Activated CD8-positive, alpha-beta T cell treated with anti-CD3 and anti-CD28 coated beads for 36 hours (primary cell): ENCODE data around the gene TDP2. TPM values are rescaled to one million over a fixed set of nuclear protein-coding genes. Genes with fewer than 3 reads are reported as not detected.

Source experiments
- ATAC-seq: fragments of 200-7000 bp; cut with Tn5 transposase; one replicate; pipeline ENCODE4 v1.10.0; 2021; ENCODE audit warnings: mild to moderate bottlenecking, moderate library complexity
- CTCF ChIA-PET: fragments of 350-600 bp; sonication (Branson Sonifier 250); formaldehyde crosslinking; loops from one replicate; lab custom pipeline; 2021; ENCODE audit warnings: antibody characterized with exemption; lab: Charles Lee
- POLR2A ChIA-PET: fragments of 350-600 bp; sonication (Branson Sonifier 250); formaldehyde crosslinking; loops from one replicate; lab custom pipeline; 2021; ENCODE audit warnings: antibody characterized with exemption; lab: Charles Lee
- DNase-seq: peaks from one replicate; pipeline ENCODE4 v3.0.0-alpha.2; 2020
- H3K27ac Mint-ChIP-seq: one replicate; pipeline ENCODE4 v1.8.0; 2021; ENCODE audit warnings: mild to moderate bottlenecking, mixed read lengths
- H3K27me3 Mint-ChIP-seq: one replicate; pipeline ENCODE4 v1.8.0; 2021; ENCODE audit warnings: mixed read lengths
- H3K36me3 Mint-ChIP-seq: one replicate; pipeline ENCODE4 v1.8.0; 2021; ENCODE audit warnings: low read depth, mixed read lengths
- H3K4me1 Mint-ChIP-seq: one replicate; pipeline ENCODE4 v1.8.0; 2021; ENCODE audit warnings: low read depth, mixed read lengths
- H3K4me3 Mint-ChIP-seq: one replicate; pipeline ENCODE4 v1.8.0; 2021; ENCODE audit warnings: mild to moderate bottlenecking, moderate library complexity, mixed read lengths
- H3K9me3 Mint-ChIP-seq: one replicate; pipeline ENCODE4 v1.8.0; 2021; ENCODE audit warnings: mixed read lengths
- intact Hi-C: fragments of 100-400 bp; cut with micrococcal nuclease; formaldehyde crosslinking; loops from one replicate; pipeline ENCODE4 v1.10.0; 2022
- total RNA-seq, 2 experiments: library from RNA; stranded (reverse); gene quantifications; one replicate each; pipeline ENCODE4 v1.2.3, GENCODE V29; 2021
- TF ChIP-seq, protein P1 (sequence below): fragments of 200-600 bp; IDR thresholded peaks from one replicate; pipeline ENCODE4 v1.8.0; 2022; ENCODE audit warnings: antibody characterized with exemption, mild to moderate bottlenecking

TDP2 gene
- total RNA-seq, 2 experiments from 2014 or later: 37.4 to 39.8 TPM

DNA sequence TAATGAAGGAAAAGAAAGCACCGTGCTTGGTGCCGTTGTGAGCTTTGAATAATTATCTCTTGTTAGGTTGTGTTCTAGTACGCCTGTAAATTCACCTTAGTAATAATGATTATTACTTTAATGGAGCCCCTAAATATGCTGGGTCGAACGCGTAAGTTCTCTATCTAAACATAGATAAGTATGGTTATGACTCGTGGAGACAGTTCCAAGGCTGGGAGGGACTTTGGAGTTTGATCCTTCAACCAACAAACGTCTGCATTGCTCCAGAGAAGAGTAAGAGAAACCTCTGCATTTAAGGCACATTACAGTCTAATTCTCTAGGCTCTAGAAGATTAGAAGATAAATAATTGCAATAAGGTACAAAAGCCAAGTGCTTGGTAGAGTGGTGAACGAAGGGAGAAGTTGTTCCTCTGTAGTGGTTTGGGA, 692 bp upstream of the TDP2 start:
- POLR2A ChIA-PET: interaction anchor here (0.9 to 3.4 kb wide), 6 partner anchors 9 to 118 kb away, joined by 3 to 15 read pairs (median 4); partner anchors contain the start of gene KIAA0319
- Mint-ChIP-seq H3K27me3 (no peaks in the 10 kb centered on the region), H3K4me1 (peaks cover 33% of the 10 kb centered on the region), H3K27ac (peak overlapping the region; percentile 99), H3K9me3 (peaks cover 9% of the 10 kb centered on the region), H3K4me3 (peak overlapping the region; percentile 91), H3K36me3 (peaks cover 45% of the 10 kb centered on the region)
- CTCF ChIA-PET: interaction anchor here (0.8 to 2.9 kb wide), 15 partner anchors 9 to 350 kb away, joined by 3 to 11 read pairs (median 5); no protein-coding TSS in a partner anchor
- intact Hi-C loops: no loop called here
- TF ChIP-seq, protein P1, sequence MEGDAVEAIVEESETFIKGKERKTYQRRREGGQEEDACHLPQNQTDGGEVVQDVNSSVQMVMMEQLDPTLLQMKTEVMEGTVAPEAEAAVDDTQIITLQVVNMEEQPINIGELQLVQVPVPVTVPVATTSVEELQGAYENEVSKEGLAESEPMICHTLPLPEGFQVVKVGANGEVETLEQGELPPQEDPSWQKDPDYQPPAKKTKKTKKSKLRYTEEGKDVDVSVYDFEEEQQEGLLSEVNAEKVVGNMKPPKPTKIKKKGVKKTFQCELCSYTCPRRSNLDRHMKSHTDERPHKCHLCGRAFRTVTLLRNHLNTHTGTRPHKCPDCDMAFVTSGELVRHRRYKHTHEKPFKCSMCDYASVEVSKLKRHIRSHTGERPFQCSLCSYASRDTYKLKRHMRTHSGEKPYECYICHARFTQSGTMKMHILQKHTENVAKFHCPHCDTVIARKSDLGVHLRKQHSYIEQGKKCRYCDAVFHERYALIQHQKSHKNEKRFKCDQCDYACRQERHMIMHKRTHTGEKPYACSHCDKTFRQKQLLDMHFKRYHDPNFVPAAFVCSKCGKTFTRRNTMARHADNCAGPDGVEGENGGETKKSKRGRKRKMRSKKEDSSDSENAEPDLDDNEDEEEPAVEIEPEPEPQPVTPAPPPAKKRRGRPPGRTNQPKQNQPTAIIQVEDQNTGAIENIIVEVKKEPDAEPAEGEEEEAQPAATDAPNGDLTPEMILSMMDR: peak; percentile 41
- no peak for ATAC-seq
- DNase-seq: no peak

- Mint-ChIP-seq H3K9me3 (peaks cover 8% of the 10 kb centered on the region), H3K4me3 (peak overlapping the region; percentile 91), H3K4me1 (peaks cover 37% of the 10 kb centered on the region), H3K36me3 (peaks cover 52% of the 10 kb centered on the region), H3K27ac (peak overlapping the region; percentile 99), H3K27me3 (no peaks in the 10 kb centered on the region)
- TF ChIP-seq, protein P1: no peak
- ATAC-seq (peak; percentile 38), DNase-seq (peak; percentile 54)
- POLR2A ChIA-PET: interaction anchor here (0.6 to 3.4 kb wide), 8 partner anchors 8 to 119 kb away, joined by 3 to 15 read pairs (median 4); partner anchors contain the start of genes C6orf62 and KIAA0319
- intact Hi-C loops: no loop called here
- CTCF ChIA-PET: interaction anchor here (0.8 to 2.9 kb wide), 13 partner anchors 11 to 352 kb away, joined by 3 to 11 read pairs (median 5); no protein-coding TSS in a partner anchor
Measured at GRCh38 chr6:24666097-24666640, 530 bp downstream of the TDP2 start.

- Mint-ChIP-seq H3K4me3 (peak overlapping the region; percentile 91), H3K4me1 (peaks cover 44% of the 10 kb centered on the region), H3K27me3 (no peaks in the 10 kb centered on the region), H3K27ac (no peak overlapping the region), H3K36me3 (peaks cover 41% of the 10 kb centered on the region), H3K9me3 (no peaks in the 10 kb centered on the region)
- DNase-seq (no peak), ATAC-seq (no peak)
- CTCF ChIA-PET: interaction anchor here (1.2 to 1.6 kb wide), 3 partner anchors 9 to 83 kb away, joined by 3 to 7 read pairs (median 3); partner anchors contain the start of gene KIAA0319
- intact Hi-C loops: no loop called here
- TF ChIP-seq, protein P1: no peak
- POLR2A ChIA-PET: interaction anchor here (0.9 to 3.4 kb wide), 3 partner anchors 9 to 55 kb away, joined by 3 to 15 read pairs (median 10); partner anchors contain the start of gene C6orf62
Measured at GRCh38 chr6:24664046-24664987, 2.4 kb downstream of the TDP2 start.

GRCh38 chr6:24663189-24663588, 3.5 kb downstream of the TDP2 start:
- Mint-ChIP-seq H3K27me3 (no peaks in the 10 kb centered on the region), H3K9me3 (no peaks in the 10 kb centered on the region), H3K36me3 (peaks cover 41% of the 10 kb centered on the region), H3K27ac (no peak overlapping the region), H3K4me1 (peaks cover 41% of the 10 kb centered on the region), H3K4me3 (no peak overlapping the region)
- ChIA-PET POLR2A (no interaction called here), CTCF (interaction anchor here (0.9 to 1.0 kb wide), 2 partner anchors 79 to 82 kb away, joined by 3 read pairs; no protein-coding TSS in a partner anchor)
- ATAC-seq (no peak), DNase-seq (no peak)
- TF ChIP-seq, protein P1: no peak
- intact Hi-C loops: no loop called here
